Hippocampal formation (tissue), 2 donors: Measurements from ENCODE around the gene UROD.

Experiments
- DNase-seq, 2 donors: peaks; one replicate each; lab custom pipeline; 2025; lab: John Stamatoyannopoulos, UW

UROD gene

DNA sequence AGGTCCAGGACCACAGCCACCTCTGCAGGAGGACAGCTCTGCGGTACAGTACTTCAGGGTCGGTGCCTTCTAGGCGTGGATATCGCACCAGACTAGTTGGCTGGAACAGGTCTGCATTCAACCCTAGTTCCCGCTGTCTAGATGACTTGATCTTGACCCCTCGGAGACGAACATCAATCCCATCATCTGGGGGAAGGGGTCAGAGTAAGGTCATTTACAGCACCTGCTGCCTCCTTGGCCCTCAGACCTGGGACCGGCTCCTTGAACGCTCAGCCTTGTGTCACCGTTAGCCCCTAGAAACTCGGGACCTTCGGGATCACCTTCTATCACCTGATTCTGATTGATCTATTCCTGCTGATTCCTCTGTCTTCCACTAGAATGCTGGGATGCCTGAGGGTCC is 3.5 kb upstream of the UROD start:
- DNase-seq = no peak

DNA sequence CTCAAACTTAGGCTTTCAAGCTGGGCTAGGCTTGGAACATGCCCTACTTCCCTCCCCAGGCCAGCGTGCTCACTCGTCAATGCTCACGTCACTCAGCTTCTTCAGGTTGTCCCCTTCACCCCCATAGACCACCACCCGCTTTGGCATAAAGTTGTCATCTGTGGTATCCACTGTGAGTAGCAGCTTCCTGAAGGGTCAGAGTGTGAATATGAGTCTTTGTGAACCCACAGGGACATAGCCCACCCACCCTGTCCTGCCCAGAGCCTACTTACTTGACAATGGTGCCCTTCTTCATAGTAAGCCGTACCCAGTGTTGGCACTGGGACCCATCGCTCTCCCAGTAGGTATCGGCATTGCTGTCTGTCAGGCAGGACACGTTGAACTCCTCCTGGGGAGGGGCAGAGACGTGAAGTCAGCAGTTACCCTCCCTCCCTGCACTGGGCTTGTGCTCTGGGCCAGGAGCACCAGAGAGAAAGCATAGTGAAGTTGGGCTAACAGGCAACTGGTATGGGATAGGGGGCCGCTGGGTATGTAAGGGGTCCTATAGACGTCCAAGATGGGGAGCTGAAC is 2.7 kb upstream of the UROD start:
- DNase-seq = no peak

DNA sequence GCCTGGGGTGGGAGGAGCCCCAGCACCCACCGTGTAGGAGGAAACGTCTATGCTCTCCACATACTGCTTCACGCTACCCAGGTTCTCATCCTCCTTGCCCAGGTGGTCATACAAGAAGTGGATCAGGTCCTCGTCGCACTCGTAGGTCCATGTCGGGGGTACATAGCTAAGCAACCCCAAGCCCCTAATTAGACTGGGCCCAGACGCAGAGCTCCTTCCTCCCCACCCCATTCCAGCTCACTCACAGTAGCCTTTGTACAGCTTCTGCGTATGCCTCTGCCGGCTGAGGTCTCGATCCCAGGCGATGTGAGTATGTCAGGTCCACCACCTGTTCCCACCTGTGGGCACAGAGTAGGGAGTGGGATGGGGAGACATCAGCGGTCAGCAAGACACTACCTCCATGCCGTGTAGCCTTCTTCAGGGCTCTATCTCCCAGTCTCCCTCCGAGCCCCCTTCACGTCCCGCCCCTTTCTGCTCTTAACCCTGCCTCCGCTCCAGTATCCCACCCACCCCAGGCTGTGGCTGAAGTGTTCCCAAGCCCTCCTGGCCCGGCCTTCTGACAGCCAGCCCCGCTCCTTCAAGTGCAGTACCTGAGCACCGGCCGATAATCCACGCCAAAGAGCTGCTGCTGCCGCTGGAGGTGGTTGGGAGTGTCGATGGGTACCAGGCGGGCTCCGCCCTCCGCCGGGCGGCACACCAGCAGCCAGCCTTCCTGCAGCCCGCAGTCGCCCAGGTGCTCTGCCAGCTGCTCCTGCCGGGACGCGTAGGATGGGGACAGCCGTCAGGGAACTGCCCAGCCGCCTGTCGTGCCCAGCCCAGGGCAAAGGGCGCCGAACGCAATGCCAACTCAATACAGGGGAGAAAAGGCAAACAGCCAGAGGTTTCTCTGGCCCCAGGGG is 1.8 kb upstream of the UROD start:
- DNase-seq = no peak

DNA sequence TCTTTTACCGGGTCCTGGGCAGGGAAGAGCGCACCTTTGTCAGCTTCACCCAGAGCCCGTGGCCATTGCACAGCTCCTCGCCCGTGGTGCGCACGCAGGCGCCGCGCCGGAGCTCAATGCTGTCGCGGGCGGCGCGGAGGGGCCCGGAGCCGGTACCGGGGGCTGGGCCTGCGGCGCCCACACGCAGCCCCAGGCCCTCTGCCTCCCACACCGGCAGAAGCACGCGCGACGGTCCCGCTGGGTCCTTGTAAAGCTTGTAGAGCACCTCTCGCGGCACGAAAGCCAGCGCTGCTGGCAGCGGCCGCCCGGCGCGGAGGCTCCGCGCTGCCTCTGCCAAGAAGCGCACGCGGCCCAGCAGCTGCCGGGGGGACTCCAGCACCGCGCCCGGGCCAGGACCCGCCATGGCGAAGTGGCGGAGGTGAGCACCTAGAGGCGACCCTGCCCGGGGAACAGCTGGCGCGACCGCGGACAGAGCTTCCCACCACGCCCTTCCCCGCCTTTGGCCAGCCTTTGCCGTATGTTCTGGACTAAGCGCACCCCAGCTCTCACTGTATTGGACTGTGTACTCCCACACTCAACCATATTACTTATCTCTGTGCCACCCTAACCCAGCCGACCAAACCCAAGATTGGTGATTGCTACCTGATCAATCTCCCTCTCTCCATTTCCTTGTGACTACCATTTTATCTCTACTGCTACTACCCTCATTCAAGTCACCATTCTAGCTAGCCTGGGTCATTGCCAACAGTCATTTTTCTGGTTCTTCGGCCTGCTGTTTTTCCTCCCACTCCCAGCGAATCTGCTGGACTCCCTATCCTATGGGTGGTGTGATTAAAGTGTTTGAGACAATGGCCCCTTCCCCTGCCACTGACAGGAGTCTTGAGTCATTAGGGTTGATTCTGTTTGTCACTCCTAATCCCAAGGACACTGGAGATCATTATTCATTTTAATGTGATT is 921 bp upstream of the UROD start, which contains the start of gene HECTD3:
Gene HECTD3 (minus strand): TSS at position 470 of the 957 bp plus-strand sequence. CDS start 67 bp downstream, at position 403.
- DNase-seq = peak; percentile 78 to 93

DNA sequence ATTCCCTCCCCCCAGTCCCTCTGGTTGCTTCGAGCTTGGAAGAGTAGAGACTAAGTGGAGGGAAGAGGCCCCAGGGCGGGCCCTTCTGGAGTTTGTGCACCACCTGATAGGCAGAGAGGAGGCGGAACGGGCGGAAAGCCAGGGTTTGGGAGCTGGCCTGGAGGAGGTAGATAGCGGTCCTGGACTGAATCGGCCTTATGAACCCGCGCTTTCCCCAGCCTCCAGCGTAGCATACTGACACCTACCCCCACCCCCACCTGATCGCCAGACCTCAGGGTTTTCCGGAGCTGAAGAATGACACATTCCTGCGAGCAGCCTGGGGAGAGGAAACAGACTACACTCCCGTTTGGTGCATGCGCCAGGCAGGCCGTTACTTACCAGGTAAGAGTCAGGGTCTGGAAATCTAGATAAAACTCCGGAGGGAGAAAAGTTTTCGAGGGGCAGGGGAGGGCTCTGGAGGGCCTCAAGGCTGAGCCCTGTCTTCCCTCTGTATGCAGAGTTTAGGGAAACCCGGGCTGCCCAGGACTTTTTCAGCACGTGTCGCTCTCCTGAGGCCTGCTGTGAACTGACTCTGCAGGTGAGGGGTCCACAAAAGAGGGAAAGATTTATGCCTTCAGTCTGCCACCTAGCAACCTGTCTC is 705 bp downstream of the UROD start:
- peak in 1 of 2 donors; percentile 23 for DNase-seq

DNA sequence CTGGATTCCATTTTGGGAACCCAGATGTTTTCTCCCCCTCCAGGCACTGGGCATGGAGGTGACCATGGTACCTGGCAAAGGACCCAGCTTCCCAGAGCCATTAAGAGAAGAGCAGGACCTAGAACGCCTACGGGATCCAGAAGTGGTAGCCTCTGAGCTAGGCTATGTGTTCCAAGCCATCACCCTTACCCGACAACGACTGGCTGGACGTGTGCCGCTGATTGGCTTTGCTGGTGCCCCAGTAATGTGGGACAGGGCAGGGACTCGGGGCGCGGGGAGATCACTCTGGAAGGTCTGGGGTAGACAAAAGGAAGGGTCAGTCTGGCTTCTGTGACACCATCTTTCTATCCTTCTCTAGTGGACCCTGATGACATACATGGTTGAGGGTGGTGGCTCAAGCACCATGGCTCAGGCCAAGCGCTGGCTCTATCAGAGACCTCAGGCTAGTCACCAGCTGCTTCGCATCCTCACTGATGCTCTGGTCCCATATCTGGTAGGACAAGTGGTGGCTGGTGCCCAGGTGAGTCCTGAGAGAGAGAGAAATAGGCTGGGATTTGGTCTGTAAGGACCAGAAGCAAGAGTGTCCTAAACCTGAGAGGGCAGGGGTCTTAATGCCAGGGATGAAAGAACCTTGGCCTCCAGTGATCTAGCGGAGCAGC is 1.6 kb downstream of the UROD start:
- DNase-seq = no peak

DNA sequence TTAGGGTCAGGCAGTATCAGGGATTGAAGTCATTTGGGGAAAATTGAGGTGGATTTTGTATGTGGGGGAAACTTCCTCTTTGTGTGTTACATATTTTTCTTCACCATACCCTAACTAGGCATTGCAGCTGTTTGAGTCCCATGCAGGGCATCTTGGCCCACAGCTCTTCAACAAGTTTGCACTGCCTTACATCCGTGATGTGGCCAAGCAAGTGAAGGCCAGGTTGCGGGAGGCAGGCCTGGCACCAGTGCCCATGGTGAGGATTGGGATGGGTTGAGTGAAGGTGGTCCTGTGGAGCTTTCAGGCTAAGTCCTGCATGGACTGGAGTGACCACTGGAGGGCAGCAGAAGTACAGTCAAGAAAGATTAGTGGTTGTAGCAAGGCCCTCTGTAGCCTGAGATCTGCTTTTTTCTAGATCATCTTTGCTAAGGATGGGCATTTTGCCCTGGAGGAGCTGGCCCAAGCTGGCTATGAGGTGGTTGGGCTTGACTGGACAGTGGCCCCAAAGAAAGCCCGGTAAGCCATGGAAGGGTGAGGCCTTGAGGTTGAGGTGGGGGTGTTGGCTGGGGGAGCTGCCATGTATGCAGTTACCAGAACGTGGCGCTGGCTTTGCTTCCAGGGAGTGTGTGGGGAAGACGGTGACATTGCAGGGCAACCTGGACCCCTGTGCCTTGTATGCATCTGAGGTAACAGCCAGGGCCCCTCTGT is 2.4 kb downstream of the UROD start:
- peak; percentile 67 to 71 for DNase-seq

DNA sequence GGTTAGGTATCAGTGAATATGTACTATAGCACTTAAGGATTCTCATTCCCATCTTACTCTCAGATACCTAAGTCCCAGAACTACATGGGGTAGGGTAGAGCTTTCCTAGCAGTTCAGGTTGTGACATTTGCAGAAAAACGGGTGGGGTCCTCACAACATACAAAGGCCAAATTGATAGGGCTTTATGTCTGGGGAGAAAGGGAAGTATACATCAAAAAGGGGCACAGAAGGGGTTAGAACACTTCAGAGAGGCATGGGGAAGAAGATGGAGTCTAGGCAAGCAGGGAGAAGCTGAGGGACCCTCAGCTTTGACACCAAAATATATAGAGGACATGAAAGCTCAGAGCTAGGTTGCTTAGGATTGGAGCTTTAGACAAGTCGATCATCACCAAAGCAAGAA is 3.6 kb downstream of the UROD start:
- no peak for DNase-seq

DNA sequence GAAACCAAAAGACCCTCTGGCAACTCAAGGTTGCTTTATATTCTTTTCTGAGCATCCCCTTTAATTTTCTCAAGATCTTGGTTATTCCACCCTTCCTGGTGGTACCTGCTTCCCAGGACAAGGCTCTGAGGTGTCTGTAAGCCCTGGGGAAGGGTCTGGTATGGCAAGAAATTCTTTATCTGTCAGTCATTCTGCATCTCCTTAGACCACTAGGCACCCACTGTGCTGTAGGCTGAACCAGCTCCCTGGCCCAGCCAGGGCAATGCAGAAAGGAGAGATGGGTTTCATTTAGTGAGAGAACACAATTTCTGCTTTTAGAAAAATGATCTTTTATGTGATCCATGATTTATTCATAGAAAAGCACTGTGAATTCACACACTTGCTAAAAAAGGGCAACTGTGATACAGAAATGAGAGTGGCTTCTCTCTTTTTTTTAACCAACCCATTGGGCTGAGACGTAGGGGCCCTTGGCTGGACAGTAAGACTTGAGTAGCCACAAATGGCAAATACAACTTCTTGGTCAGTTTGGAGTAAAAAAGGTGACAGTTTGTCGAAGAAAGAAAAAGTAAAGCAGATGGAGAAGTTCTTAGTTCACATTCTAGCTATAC is 4.1 kb downstream of the UROD start:
- no peak for DNase-seq

DNA sequence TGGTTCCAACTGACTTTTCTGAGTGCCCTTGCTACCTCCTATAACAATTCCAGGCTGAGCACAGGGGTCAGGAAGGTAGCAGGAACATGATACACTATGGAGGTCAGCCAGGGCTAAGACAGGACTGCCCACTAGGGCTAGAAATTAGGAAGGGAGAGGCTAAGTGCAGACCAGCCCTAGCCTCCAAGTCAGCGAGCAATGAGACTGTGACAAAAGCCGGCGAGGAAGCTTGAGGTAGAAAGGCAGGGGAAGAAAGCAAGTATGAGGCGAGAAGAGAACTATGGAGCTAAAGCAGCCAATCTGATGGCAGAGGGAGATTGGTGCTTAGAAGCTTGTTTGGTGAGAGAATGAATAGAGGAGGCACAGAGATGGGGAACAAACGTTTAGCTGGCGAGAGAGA is 4.7 kb downstream of the UROD start:
- DNase-seq = no peak

DNA sequence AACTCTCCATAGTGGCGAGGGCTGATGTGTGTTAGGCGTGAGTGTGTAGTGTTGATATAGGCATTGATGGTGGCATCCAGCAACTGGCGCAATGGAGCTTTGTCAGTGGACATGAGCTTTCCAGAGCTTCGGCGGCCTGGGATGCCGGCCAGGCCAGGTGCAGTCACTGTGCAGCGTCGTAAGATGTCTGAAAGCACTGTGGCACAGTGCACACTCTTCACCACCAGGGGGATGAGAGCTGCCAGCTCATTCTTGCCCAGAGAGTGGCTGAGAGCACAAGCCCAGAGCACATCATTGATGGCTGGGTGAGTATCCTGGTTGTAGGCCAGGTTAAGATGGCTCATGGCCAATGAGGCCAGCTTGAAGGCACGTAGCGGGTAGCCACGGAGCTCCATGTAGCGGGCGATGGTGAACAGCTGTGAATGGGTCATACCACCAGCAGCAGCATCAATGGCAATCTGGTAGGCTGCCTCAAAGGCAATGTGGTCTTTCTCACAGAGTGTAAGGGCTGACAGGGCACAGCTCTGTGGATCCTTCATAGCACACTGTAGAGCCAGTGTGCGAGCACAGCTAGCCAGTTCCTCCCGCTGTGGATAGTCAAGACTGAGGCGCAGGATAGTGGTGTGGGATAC is 6.7 kb downstream of the UROD start:
- DNase-seq = peak in 1 of 2 donors; percentile 32

DNA sequence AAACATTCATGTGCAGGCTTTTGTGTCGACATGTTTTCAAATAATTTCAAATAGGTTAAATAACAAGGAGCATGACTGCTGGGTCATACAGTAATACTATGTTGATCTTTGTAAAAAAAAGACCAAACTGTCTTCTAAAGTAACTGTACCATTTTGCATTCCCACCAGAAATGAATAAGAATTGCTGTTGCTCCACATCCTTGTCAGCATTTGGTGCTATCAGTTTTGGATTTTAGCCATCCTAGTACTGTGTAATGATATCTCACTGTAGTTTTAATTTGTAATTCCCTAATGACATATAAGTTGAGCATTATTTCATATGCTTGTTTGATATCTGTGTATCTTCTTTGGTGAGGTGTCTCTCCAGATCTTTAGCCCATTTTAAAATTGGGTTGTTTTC is 11.6 kb downstream of the UROD start:
- DNase-seq = no peak

DNA sequence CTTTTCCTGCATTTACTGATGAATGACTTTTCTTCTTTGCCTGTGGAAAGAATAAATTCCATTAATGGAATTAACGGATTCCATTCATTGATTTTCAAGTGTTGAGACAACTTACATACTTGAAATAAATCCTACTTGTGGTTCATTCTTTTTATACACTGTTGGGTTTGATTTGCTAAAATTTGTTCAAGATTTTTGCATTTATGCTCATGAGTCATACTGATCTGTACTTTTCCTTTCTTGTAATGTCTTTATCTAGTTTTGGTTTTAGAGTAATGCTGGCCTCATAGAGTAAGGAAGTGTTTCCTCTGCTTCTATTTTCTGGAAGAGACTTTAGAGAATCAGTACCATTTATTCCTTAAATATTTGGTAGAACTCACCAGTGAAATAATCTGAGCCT is 14.4 kb downstream of the UROD start:
- DNase-seq = no peak

DNA sequence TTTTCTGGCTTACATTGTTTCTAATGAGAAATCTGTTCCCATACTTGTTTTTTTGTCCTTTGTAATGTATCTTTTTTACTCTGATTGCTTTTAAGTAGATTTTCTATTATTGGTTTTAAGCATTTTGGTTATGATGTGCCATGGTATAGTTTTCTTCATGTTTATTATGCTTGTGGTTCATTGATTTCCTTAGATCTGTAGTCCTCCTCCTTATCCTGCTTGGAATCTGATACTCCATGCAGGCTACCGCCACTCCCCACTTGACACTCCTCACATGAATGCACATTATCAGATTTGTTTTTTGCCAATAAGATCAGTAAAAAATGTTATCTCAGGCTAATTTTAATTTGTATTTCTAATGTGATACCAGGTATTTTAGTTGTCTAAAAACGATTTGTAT is 20.8 kb downstream of the UROD start:
- no peak for DNase-seq

DNA sequence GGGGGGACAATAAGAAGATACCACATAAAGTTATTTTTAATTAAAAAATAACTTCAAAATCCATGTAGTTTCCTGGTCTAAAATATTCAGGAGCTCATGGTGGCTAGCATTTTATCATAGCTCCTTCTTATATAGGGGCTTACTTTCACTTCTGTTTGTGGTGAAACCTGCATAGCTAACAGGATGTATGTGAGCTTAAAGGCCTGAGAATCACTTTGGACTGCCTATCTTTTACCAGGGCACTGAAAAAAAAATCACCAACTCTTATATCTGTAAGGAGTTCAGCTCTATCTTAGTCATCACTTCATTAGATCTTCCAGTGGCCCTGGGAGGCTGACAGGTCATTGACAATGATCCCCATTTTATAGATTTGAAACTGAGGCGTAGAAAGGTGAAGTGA is 21.3 kb downstream of the UROD start:
- DNase-seq = no peak

DNA sequence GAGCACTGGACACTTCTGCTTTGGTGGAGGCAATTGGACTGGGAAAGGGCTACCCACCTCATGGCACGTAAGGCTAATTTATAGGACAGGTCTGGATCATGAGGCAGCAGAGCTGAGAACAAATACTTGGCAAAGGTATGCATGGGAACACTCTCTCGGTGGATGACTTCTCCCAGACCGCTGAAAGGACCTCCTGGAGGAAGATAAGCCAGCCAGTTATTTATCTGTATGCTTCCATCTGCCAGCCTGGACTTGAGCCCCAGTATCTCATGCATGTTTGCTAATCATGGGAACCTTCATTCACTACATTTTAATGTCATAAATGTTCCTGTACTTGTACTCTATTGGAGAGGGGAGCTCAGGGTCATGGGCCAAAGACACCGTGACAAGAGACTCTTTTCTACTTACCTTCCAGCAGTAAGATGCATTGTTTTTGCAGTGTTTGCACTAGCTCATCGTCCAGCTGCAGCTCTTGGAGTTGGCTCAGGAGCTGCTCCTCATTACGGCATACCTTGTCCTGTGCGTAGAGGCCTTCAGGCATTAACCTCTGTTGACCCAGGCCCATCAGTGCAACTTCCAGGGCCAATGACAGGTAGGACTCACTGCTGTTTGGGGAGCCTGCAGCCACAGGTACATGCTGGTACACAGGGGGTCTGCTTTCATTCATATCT is 23.7 kb downstream of the UROD start:
- DNase-seq = no peak

DNA sequence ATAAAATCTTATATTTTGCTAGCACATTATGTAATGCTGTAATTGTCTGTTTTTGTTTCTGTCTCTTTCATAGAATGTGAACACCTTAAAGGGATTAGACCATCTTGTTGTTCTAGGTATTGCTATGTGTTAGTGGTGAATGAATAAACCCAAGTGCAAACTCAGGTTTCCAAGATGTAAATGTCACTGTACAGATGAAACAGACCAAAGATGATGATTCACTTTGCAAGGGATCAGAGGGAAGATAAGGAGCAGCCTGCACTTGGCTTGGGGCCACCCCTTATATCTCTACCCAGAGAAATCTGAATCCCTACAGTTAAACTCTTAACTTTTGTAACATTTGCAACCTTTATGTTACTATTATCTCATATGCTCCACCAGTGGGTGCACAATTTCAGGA is 25.4 kb downstream of the UROD start:
- no peak for DNase-seq

DNA sequence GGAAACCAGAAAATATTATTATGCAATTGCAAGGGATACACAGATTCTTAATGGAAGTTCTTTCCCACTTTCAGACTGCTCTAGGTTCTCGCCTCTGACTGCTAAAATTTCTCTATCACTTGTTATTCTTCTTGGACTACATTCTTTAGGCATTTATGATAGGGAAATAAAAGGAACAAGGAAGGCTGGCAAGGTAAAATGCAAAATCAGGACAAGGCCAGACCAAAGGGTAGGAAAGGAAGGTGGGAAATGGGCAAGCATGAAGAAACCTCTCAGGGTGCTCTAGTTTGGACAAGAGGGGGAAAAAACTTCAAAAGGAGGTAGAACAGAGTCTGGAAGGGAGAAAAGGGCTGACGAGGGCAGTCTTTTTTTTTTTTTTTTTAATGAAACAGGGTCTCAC is 26.2 kb downstream of the UROD start:
- DNase-seq = no peak

DNA sequence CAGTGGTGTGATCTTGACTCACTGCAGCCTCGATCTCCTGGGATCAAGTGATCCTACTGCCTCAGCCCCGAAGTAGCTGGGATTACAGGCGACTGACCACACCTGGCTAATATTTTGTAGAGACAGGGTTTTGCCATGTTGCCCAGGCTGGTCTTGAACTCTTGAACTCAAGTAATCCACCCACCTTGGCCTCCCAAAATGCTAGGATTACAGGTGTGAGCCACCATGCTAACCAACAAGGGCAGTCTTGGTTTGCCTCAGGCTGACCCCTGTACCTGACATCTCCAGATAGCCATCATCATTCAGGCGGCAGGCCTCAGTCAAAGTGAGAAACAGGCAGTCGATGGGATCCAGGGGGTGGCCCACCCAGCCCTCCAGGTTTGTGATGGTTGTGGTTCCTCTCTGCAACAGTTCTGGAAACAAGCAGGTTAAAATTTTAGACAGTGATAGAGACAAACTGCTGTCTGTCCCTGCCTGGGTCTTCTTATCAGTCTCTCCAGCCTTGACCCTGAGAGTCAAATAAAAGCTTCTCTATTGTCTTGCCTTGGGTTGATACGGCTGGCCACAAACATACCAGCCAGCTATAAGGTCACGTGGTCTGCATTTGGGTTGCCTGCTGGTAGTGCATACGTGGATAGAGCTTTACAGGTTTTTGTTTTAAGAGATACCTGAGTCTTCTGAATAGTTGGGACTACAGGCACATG is 26.8 kb downstream of the UROD start:
- no peak for DNase-seq
